Measurements from ENCODE around the gene KICS2.

Gene KICS2

GRCh38 chr12:64225626-64226025, 3.5 kb upstream of the KICS2 start:
- no peak for DNase-seq (ENCODE audit: low read depth in 1 of 2, low spot score in 1 of 2)
- Histone ChIP-seq H3K4me3 (replicated peaks; ENCODE audit: insufficient read depth, low read length) (no peak overlapping the region), H3K27ac (replicated peaks) (no peak overlapping the region), H3K27me3 (ENCODE audit: insufficient read depth, poor library complexity, severe bottlenecking) (no peaks in the 10 kb centered on the region)
- TF ChIP-seq REST (IDR thresholded peaks at IDR 0.05; ENCODE audit: insufficient replicate concordance, low read depth): no peak
- no peak for TF ChIP-seq GABPA (IDR thresholded peaks at IDR 0.05; ENCODE audit: low read depth)
- TF ChIP-seq SPI1 (IDR thresholded peaks at IDR 0.05; ENCODE audit: borderline replicate concordance, low read depth): no peak

GRCh38 chr12:64221651-64222008, 466 bp downstream of the KICS2 start:
- peak; percentile 54 to 62 for DNase-seq (ENCODE audit: low read depth in 1 of 2, low spot score in 1 of 2)
- Histone ChIP-seq H3K27me3 (ENCODE audit: insufficient read depth, poor library complexity, severe bottlenecking) (no peaks in the 10 kb centered on the region), H3K4me3 (replicated peaks; ENCODE audit: insufficient read depth, low read length) (peak overlapping the region; percentile 95), H3K27ac (replicated peaks) (peak overlapping the region; percentile 84)
- no peak for TF ChIP-seq REST (IDR thresholded peaks at IDR 0.05; ENCODE audit: insufficient replicate concordance, low read depth)

- no peak for TF ChIP-seq REST (IDR thresholded peaks at IDR 0.05; ENCODE audit: insufficient replicate concordance, low read depth)
- no peak for TF ChIP-seq GABPA (IDR thresholded peaks at IDR 0.05; ENCODE audit: low read depth)
- TF ChIP-seq SPI1 (IDR thresholded peaks at IDR 0.05; ENCODE audit: borderline replicate concordance, low read depth): no peak
- TF ChIP-seq POLR2AphosphoS5 (IDR thresholded peaks at IDR 0.05; ENCODE audit: low read depth): no peak
- no peak for TF ChIP-seq CTCF (IDR thresholded peaks at IDR 0.05; ENCODE audit: insufficient read depth, low read length)
- Histone ChIP-seq H3K4me3 (replicated peaks; ENCODE audit: insufficient read depth, low read length) (no peak overlapping the region), H3K27ac (replicated peaks) (no peak overlapping the region)
Observed at GRCh38 chr12:64220046-64220445, 2.0 kb downstream of the KICS2 start.

GRCh38 chr12:64219145-64219544, 3.0 kb downstream of the KICS2 start:
- TF ChIP-seq CTCF (IDR thresholded peaks at IDR 0.05; ENCODE audit: insufficient read depth, low read length): no peak
- TF ChIP-seq REST (IDR thresholded peaks at IDR 0.05; ENCODE audit: insufficient replicate concordance, low read depth): no peak
- TF ChIP-seq GABPA (IDR thresholded peaks at IDR 0.05; ENCODE audit: low read depth): no peak
- TF ChIP-seq SPI1 (IDR thresholded peaks at IDR 0.05; ENCODE audit: borderline replicate concordance, low read depth): no peak
- TF ChIP-seq POLR2AphosphoS5 (IDR thresholded peaks at IDR 0.05; ENCODE audit: low read depth): no peak
- DNase-seq (ENCODE audit: low read depth in 1 of 2, low spot score in 1 of 2): no peak
- H3K27me3 ChIP-seq (ENCODE audit: insufficient read depth, poor library complexity, severe bottlenecking): no peaks in the 10 kb centered on the region
- no peak overlapping the region for H3K4me3 ChIP-seq (replicated peaks; ENCODE audit: insufficient read depth, low read length)
- H3K27ac ChIP-seq (replicated peaks): no peak overlapping the region

More at GRCh38 chr12:64220046-64220445, 2.0 kb downstream of the KICS2 start:
- no peaks in the 10 kb centered on the region for H3K27me3 ChIP-seq (ENCODE audit: insufficient read depth, poor library complexity, severe bottlenecking)
- DNase-seq (ENCODE audit: low read depth in 1 of 2, low spot score in 1 of 2): no peak

Measured in HL-60 (cell line).